GM21825 (cell line): ENCODE results near the gene ABR.

Source experiments
- ATAC-seq: cut with Tn5 transposase; IDR thresholded peaks from one replicate; pipeline ENCODE4 v1.9.1; 2021; ENCODE audit warnings: mild to moderate bottlenecking, moderate library complexity; ENCODE audit not compliant: unreplicated experiment

The ABR gene

DNA sequence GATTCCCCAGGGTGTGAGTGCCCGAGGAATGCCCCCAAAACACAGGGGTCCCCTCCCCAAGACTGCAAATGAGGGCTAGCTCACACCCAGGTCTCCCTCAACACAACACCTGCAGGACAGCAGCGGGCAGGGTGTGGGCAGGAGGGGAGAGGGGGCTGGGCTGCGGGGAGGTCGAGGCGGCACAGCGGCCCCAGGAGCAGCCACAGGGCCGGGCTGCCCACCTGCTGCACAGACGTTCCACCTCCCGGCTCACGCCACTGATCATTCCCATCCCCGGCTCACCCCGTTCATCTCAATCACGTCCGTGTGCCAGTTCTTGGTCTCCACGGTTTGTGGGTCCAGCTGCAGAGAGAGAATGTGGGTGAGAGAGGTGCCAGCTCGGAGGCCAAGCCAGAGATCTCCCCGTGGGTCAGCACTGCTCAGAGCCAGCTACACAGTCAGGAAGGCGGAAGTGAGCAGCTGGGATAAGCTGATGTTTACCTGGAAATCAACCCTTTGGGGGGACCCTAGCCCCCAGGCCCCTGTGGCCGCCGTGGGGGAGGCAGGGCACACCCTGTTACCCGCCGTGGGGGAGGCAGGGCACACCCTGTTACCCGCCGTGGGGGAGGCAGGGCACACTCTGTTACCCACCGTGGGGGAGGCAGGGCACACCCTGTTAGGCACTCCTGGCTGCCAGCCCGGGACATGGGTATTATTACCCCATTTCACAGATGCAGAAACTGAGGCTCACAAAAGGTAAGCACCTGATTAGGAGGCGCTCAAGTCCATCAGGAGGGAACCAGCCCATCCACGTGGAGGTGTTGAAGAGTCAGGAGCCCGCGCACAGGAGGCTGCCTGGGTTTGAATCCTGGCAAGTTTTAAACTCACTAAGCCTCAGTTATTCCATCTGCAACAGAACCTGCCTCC, 166.7 kb downstream of the ABR start:
- no peak for ATAC-seq

- no peak for ATAC-seq
Measured at GRCh38 chr17:1011760-1012735, 167.7 kb downstream of the ABR start.

DNA sequence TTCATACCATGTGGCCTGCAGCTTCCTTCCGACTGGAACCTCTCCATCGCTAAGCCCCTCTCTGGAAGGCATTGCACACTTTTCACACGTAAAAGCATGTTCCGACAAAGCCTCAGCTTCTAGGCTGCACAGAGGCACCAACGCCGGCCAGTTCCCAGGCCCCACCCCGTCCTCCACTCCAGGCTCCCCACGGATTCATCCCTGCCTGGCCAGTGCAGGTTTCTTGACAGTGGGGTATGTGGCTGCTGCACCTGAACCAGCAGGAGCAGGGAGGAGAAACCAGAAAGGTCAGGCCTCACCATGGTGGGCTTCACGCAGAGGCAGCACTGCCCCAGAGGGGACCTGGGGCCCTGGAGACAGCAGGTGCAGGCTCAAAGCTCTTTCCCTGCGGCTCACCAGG, 168.6 kb downstream of the ABR start:
- ATAC-seq = no peak

DNA sequence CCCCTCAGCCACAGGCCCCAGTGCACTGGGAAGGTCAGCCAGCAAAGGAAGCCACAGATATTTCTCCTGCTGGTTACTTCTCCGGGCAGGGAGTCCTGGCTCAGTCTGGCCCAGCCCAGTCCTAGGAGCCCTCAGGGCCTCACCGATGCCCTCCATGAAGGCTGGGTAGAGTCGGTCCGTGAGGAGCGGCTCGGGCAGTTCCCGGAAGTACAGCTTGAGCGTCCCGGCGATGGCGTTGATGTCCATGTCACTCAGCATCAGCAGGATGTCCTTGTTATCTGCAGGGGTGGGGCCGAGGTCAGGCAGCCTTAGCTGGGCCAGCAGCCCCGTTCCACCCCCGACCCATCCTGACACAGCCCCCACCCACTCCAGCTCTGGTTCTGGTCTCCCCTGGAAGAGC, 169.2 kb downstream of the ABR start:
- ATAC-seq = no peak

DNA sequence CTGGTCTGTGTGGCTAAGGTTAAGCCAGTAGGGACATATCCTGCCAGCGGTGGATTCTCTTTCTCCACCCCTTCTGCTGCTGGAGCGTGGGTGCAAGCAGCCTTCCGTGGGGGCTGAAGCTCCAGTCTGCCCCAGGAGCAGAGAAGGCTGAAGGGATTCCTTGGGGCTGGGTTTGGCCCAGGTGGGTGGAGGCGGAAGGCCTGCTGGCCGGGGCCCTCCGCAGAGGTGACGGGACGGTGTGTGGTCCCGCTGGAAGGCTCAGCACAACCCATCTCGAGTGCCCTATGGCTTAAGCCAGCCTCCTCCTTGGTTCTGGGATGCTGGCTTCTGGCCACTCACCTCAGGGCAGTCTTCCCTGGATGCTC, 169.7 kb downstream of the ABR start:
- ATAC-seq = no peak

GRCh38 chr17:1009229-1010085, 170.3 kb downstream of the ABR start:
- no peak for ATAC-seq

DNA sequence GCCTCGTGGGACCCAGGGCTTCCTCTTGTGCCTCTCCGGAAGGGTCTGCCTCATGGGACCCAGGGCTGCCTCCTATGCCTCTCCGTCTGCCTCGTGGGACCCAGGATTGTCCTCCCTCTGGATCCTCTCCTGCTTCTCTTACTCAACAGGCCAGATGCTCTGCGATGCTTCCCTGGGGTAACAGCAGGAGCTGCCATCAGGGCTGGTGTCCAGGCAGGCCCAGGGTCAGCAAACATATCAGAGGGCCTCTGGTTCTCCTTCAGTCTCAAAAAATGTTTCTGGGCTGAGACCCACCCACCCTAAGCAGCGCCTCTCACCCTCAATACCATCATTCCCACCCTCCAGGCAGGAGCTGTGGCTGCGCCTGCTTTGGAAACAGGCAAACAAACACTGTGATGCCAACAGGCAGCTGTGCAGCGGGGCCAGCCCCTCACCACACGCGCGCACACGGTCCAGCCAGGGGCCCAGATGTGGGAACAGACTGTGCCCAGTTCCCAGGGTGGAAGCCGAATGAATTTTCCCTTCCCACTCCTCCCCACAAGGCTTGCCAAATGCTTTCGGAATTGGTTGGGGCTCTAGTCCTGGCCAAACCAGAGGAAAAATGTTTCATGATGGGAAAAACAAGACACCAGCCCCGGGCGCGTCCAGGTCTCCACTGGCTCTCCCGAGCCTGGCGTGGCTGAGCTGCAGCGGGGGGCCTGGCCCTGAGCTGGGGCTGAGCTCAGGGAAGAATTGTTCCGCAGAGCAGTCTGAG, 171.6 kb downstream of the ABR start:
- ATAC-seq = no peak

DNA sequence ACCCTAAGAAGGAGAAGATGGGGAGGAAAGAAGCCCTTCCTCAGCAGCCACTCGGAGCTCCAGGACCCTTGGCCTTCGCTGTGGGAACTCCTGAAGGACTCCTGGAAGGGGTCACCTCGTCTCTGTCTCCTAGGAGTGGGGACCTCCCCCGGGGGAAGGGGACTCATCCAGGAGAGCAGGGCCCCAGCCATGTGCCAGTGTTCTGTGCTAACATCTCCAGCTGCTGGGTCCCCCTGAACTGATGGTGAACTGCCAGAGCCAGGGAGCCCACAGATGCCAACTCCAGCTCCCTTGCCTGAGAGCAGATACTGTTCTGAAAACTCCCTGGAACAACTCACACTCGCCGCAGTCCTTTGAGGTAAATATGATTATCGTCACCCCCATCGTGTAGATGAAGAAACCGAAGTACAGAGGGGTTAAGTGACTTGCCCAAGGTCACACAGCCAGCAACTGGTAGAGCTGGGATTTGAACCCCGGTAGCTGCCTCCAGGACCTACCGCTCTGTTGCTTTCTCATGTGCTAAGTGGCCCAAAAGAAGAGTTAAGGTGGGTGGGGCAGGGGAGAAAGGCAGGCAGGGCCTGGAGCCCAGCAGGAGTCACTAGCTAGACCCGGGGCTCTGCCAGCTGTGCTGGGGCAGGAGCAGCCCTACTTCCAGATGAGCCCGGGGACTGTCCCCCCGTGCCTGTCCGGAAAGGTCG, 172.3 kb downstream of the ABR start:
- ATAC-seq = no peak

DNA sequence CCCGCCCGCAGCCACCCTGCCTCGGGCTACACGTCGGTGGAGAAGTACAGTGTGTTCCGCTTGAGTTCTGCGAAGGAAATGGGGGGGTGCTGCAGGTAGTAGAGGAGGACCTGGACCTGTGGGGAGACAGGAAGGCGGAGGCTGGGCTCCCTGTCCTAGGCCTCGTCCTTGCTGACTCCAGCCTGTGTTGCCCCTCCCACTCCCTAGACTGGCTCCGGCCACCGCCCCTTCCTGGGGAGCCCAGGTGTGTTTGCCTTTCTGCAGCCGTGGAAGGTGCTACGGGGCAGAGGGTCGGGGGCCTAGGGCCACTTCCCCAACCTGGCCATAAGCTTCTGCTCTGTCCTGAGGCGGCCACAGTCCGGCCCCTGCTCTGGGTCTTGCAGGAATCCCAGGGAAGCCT, 173.7 kb downstream of the ABR start:
- no peak for ATAC-seq

DNA sequence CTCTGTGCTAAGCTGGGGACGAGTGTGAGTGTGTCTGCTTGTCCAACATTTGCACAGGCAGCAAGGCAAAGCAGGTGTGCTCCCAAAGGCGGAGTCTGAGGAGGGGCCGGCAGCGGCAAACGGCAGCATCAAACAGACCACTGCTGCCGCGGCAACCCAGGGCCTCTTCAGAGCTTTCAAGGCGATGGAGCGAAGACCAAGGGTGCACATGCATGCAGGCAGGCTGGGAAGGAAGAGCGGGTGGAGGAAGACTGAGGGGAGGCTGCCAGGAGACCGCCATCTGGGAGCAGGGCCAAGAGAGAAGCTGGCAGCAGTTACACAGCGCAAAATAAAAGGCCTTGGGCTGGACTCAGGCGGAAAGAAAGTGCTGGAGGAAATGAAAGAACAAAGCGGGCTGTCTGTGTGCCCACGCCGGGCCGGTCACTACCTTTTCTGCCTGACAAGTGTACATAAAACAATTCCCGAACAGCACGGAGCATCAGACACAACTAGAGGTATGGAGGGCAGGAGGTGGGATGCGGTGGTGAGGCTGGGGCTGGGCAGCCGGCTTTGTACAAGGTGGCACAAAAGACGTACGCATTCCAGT, 174.3 kb downstream of the ABR start:
- ATAC-seq = no peak

DNA sequence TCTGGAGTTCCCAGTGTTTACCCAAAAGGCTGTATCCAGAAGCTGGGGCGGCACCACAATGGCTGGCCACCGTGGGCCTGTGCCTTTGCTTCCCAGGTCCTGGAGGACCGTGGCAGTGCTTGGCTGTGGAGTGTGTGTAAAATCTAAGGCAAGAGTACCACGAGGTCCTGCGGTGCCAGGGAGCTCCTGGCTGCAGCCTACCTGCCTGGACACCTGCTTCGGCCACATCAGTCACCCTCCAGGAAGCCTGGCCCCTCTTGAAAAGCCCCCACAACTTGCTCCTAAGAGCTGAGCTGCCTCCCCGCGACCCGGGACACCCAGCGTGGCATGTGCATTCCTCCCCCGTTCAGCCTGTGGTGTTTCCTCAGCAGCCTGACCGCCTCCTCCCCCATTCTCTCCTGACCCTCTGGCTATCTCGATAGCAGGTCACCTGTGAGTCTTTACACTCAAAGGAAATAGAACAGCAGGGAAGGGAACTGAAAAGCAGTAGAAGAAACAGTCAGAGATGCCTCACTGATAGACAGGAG, 174.9 kb downstream of the ABR start:
- ATAC-seq = no peak

- no peak for ATAC-seq
Measured at GRCh38 chr17:1003972-1004768, 175.6 kb downstream of the ABR start.

GRCh38 chr17:1003633-1003971, 176.2 kb downstream of the ABR start:
- no peak for ATAC-seq

- ATAC-seq = no peak
Measured at GRCh38 chr17:1002771-1003555, 176.8 kb downstream of the ABR start.

- no peak for ATAC-seq
Measured at GRCh38 chr17:1002412-1002753, 177.4 kb downstream of the ABR start.

- no peak for ATAC-seq
Measured at GRCh38 chr17:1001640-1002411, 178.0 kb downstream of the ABR start.
